Neural cell (in vitro differentiated cells): ENCODE data around the gene CTF1. TPM values are rescaled to one million over a fixed set of nuclear protein-coding genes. Genes with fewer than 3 reads are reported as not detected.

ENCODE experiments used
- H2AFZ ChIP-seq: fragments of 200-600, 300-800 bp; sonication (generic), shearing (Covaris generic); 2 replicates; pipeline ENCODE4 v1.6.0; 2014; ENCODE audit warnings: low read depth, mild to moderate bottlenecking, antibody characterized with exemption, low read length, moderate library complexity
- H3F3A ChIP-seq: fragments of 200-600 bp; shearing (Covaris generic); 2 replicates; pipeline ENCODE4 v1.6.1; 2016; ENCODE audit warnings: mild to moderate bottlenecking, moderate library complexity, mixed read lengths, antibody characterized with exemption, low read length; ENCODE audit not compliant: insufficient read depth, poor library complexity, severe bottlenecking
- H3K27ac ChIP-seq: fragments of 200-600, 300-800 bp; sonication (generic), shearing (Covaris generic); 2 replicates; pipeline ENCODE4 v1.5.1; 2014; ENCODE audit warnings: mild to moderate bottlenecking, low read length, moderate library complexity
- H3K27me3 ChIP-seq: fragments of 300-800, 200-600 bp; sonication (generic), shearing (Covaris generic); 2 replicates; pipeline ENCODE4 v1.6.0; 2014; ENCODE audit warnings: mild to moderate bottlenecking, low read depth, low read length, moderate library complexity; ENCODE audit not compliant: insufficient read depth
- H3K36me3 ChIP-seq: fragments of 300-800, 200-600 bp; sonication (generic), shearing (Covaris generic); 2 replicates; pipeline ENCODE4 v1.5.1; 2014; ENCODE audit warnings: mild to moderate bottlenecking, antibody characterized with exemption, low read length, moderate library complexity; ENCODE audit not compliant: insufficient read depth
- H3K4me2 ChIP-seq: fragments of 300-800, 200-600 bp; sonication (generic), shearing (Covaris generic); 2 replicates; pipeline ENCODE4 v1.6.0; 2014; ENCODE audit warnings: mild to moderate bottlenecking, low read length
- H3K4me3 ChIP-seq: fragments of 300-800, 200-600 bp; sonication (generic), shearing (Covaris generic); 2 replicates; pipeline ENCODE4 v1.5.1; 2014; ENCODE audit warnings: mild to moderate bottlenecking, low read length, moderate library complexity
- H3K79me2 ChIP-seq: fragments of 200-600 bp; shearing (Covaris generic); replicated peaks from 2 replicates; pipeline ENCODE4 v1.6.0; 2014; ENCODE audit warnings: mild to moderate bottlenecking, low read length, moderate library complexity; ENCODE audit not compliant: insufficient read depth
- H3K9ac ChIP-seq: fragments of 300-800, 200-600 bp; sonication (generic), shearing (Covaris generic); 2 replicates; pipeline ENCODE4 v1.6.1; 2016; ENCODE audit warnings: mild to moderate bottlenecking, low read length, mixed read lengths
- H3K9me2 ChIP-seq: fragments of 200-600 bp; shearing (Covaris generic); 2 replicates; pipeline ENCODE4 v1.6.1; 2016; ENCODE audit warnings: mild to moderate bottlenecking, low read length, mixed read lengths; ENCODE audit not compliant: insufficient read depth
- H3K9me3 ChIP-seq: fragments of 200-600, 300-800 bp; sonication (generic), shearing (Covaris generic); 2 replicates; pipeline ENCODE4 v1.6.1; 2016; ENCODE audit warnings: mild to moderate bottlenecking, mixed run types, low read length, moderate library complexity, mixed read lengths
- H4K20me1 ChIP-seq: fragments of 200-600 bp; shearing (Covaris generic); 2 replicates; pipeline ENCODE4 v1.6.1; 2016; ENCODE audit warnings: mild to moderate bottlenecking, mixed run types; ENCODE audit not compliant: insufficient read depth
- CTCF ChIP-seq: fragments of 450-650 bp; IDR thresholded peaks from 2 replicates; pipeline ENCODE4 v1.5.1; 2014; ENCODE audit warnings: antibody characterized with exemption, mild to moderate bottlenecking, moderate library complexity; ENCODE audit not compliant: poor library complexity, severe bottlenecking
- EP300 ChIP-seq: fragments of 450-650 bp; conservative IDR thresholded peaks from 2 replicates; pipeline ENCODE4 v1.6.1; 2014; ENCODE audit warnings: antibody characterized with exemption, mild to moderate bottlenecking, moderate library complexity; ENCODE audit not compliant: poor library complexity, severe bottlenecking
- EZH2 ChIP-seq: fragments of 200-600, 300-800 bp; shearing (Covaris generic), sonication (generic); IDR thresholded peaks from 2 replicates; pipeline ENCODE4 v1.6.1; 2014; ENCODE audit warnings: antibody characterized with exemption, low read length, borderline replicate concordance, mild to moderate bottlenecking; ENCODE audit not compliant: insufficient read depth, poor library complexity, severe bottlenecking
- MXI1 ChIP-seq: fragments of 450-650 bp; conservative IDR thresholded peaks from 2 replicates; pipeline ENCODE4 v1.6.1; 2014; ENCODE audit warnings: antibody characterized with exemption, mild to moderate bottlenecking; ENCODE audit not compliant: poor library complexity, severe bottlenecking
- POLR2AphosphoS5 ChIP-seq: IDR thresholded peaks from 2 replicates; pipeline ENCODE4 v1.6.1; 2012
- RAD21 ChIP-seq: fragments of 450-650 bp; conservative IDR thresholded peaks from 2 replicates; pipeline ENCODE4 v1.6.1; 2014; ENCODE audit warnings: antibody characterized with exemption, mild to moderate bottlenecking, moderate library complexity
- REST ChIP-seq: IDR thresholded peaks from 2 replicates; pipeline ENCODE4 v1.6.1; 2012; ENCODE audit warnings: borderline replicate concordance
- SMC3 ChIP-seq: fragments of 450-650 bp; conservative IDR thresholded peaks from 2 replicates; pipeline ENCODE4 v1.6.1; 2014; ENCODE audit warnings: antibody characterized with exemption, mild to moderate bottlenecking, moderate library complexity; ENCODE audit not compliant: poor library complexity
- TAF1 ChIP-seq: IDR thresholded peaks from 2 replicates; pipeline ENCODE4 v1.6.1; 2012; ENCODE audit warnings: low read depth
- polyA plus RNA-seq: library from polyadenylated mRNA; depleted of rRNA; stranded (reverse); fragments of >200 nt; gene quantifications from 2 replicates; pipeline ENCODE4 v1.2.3, GENCODE V29; 2014

Gene CTF1
- polyA plus RNA-seq, 1 donor from 2014 or later = not detected

GRCh38 chr16:30902029-30902972 is 5.9 kb downstream of the CTF1 start:
- Histone ChIP-seq H2AFZ (no peak overlapping the region), H3F3A (no peaks in the 10 kb centered on the region), H3K9me2 (no peaks in the 10 kb centered on the region), H3K4me2 (no peak overlapping the region), H3K9me3 (no peaks in the 10 kb centered on the region), H3K79me2 (no peaks in the 10 kb centered on the region), H3K36me3 (no peaks in the 10 kb centered on the region), H3K9ac (peak overlapping the region; percentile 23), H3K4me3 (no peak overlapping the region), H4K20me1 (no peaks in the 10 kb centered on the region), H3K27me3 (no peaks in the 10 kb centered on the region), H3K27ac (no peak overlapping the region)
- no peak for TF ChIP-seq POLR2AphosphoS5
- no peak for TF ChIP-seq TAF1
- no peak for TF ChIP-seq MXI1
- TF ChIP-seq REST = no peak
- no peak for TF ChIP-seq CTCF
- TF ChIP-seq EZH2 = no peak
- TF ChIP-seq EP300 = no peak
- no peak for TF ChIP-seq SMC3
- no peak for TF ChIP-seq RAD21

DNA sequence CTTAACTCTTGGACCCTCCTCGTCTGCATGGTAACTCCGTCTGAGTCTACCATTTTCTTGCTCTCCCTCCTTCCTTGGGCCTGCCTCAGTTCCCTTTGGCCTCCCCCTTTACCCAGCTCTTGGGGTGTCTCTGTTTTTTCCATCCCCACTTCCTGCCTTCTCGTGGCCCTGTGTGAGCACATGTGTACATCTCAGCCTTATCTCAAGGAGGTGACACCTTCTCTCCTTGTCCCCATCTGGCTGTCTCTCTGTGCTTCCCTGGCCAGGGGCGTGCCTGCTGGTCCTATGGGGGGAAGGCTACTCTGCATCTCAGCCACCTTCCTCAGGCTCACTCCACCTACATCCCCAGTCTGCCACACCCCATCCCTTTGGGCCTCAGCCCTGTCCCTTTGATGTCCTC is 6.6 kb downstream of the CTF1 start:
- H3K9ac ChIP-seq = no peak overlapping the region
- H3K79me2 ChIP-seq = no peaks in the 10 kb centered on the region
- H4K20me1 ChIP-seq = no peaks in the 10 kb centered on the region
- TF ChIP-seq EZH2 = no peak
- no peak for TF ChIP-seq EP300
- no peak for TF ChIP-seq SMC3
- H3K27ac ChIP-seq = no peak overlapping the region
- H3K27me3 ChIP-seq = no peaks in the 10 kb centered on the region
- no peak overlapping the region for H2AFZ ChIP-seq
- H3F3A ChIP-seq = no peaks in the 10 kb centered on the region
- no peak overlapping the region for H3K4me2 ChIP-seq
- no peaks in the 10 kb centered on the region for H3K9me3 ChIP-seq
- no peak overlapping the region for H3K4me3 ChIP-seq
- no peaks in the 10 kb centered on the region for H3K9me2 ChIP-seq
- no peaks in the 10 kb centered on the region for H3K36me3 ChIP-seq
